ENCODE measurements around the gene HDAC5.
"Not testable (repeated sequence)": the region's sequence is repeated elsewhere in the genome, so short reads cannot be mapped to it uniquely, and the experiment has no call there.

GRCh38 chr17:44046893-44047292 lies 76.5 kb downstream of the HDAC5 start:
- TF ChIP-seq GABPA (IDR thresholded peaks at IDR 0.05; ENCODE audit: low read depth); GATA2 (CRISPR knock-in tag; IDR thresholded peaks at IDR 0.05); CTCF (IDR thresholded peaks at IDR 0.05); FOXM1 (IDR thresholded peaks at IDR 0.05; ENCODE audit: low read depth); TEAD4 (IDR thresholded peaks at IDR 0.05; ENCODE audit: borderline replicate concordance, insufficient read depth); EP300 (IDR thresholded peaks at IDR 0.05; ENCODE audit: borderline replicate concordance in 1 of 2, low read depth in 1 of 2, low read length in 1 of 2); MAX (IDR thresholded peaks at IDR 0.05; ENCODE audit: low read depth); REST (IDR thresholded peaks at IDR 0.05; ENCODE audit: low read depth, low read length): not testable (repeated sequence)
